Measurements from ENCODE around the gene CHI3L2. TPM values are rescaled to one million over a fixed set of nuclear protein-coding genes. Genes with fewer than 3 reads are reported as not detected.
"Not testable (repeated sequence)": the region's sequence is repeated elsewhere in the genome, so short reads cannot be mapped to it uniquely, and the experiment has no call there.

CHI3L2 gene
- total RNA-seq, 3 donors from 2014 or later (not counting 1 experiment from before 2014, with no cell fraction given): 13.5 to 21.1 (median 17.0) TPM

- Histone ChIP-seq H3K4me1 (ENCODE audit: control insufficient read depth, insufficient read depth, low read length) (peaks cover 73% of the 10 kb centered on the region), H3K36me3 (ENCODE audit: control insufficient read depth, insufficient read depth, low read length) (no peaks in the 10 kb centered on the region), H3K9me3 (ENCODE audit: control insufficient read depth, insufficient read depth, low read length) (no peaks in the 10 kb centered on the region), H3K27ac (ENCODE audit: low read length) (peak overlapping the region; percentile 80), H3K27me3 (ENCODE audit: control insufficient read depth, insufficient read depth, low read length) (no peaks in the 10 kb centered on the region), H3K4me3 (ENCODE audit: low read length) (no peak overlapping the region)
- Mint-ChIP-seq H3K9me3 (peaks cover 2 to 3% of the 10 kb centered on the region in 2 donors), H3K36me3 (no peaks in the 10 kb centered on the region), H3K27me3 (ENCODE audit: low read depth in 2 of 2) (peaks cover 0 to 5% of the 10 kb centered on the region in 2 donors), H3K4me1 (peaks cover 71 to 72% of the 10 kb centered on the region in 2 donors), H3K27ac (peak overlapping the region; percentile 94 to 95), H3K4me3 (peak overlapping the region; percentile 86)
- ATAC-seq (no peak), DNase-seq (peak in 1 of 2 donors; percentile 67)
- intact Hi-C loops (cut with micrococcal nuclease): loop anchor here (1.0 to 10.0 kb wide), 6 partner anchors 11 to 540 kb away; partner anchors contain the start of genes CEPT1, DRAM2, KCNA3 and LRIF1
- no peak for TF ChIP-seq CTCF (IDR thresholded peaks at IDR 0.05)
- WGBS (ENCODE audit: insufficient coverage): 11% methylated on average over 7 of the region's 7 CpGs
These were observed 12.6 kb upstream of the CHI3L2 start for GRCh38 chr1:111214884-111215283.

DNA sequence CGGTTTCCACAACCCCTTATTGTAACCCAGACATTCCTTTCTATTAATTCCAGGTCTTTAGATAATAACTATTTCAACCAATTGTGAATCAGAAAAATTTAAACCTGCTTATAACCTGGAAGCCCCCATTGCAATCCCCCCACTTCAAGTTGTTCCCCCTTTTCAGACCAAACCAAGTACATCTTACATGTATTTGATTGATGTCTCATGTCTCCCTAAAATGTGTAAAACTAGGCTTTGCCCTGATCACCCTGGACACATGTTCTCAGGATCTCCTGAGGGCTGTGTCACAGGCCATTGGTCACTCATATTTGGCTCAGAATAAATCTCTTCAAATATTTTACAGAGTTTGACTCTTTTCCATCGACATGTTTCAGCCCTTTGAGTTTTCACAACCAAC, 12.2 kb upstream of the CHI3L2 start:
- H3K36me3 ChIP-seq (ENCODE audit: control insufficient read depth, insufficient read depth, low read length); H3K9me3 ChIP-seq (ENCODE audit: control insufficient read depth, insufficient read depth, low read length); H3K27me3 ChIP-seq (ENCODE audit: control insufficient read depth, insufficient read depth, low read length); H3K27me3 Mint-ChIP-seq (ENCODE audit: low read depth in 2 of 2); H3K9me3 Mint-ChIP-seq; H3K4me3 ChIP-seq (ENCODE audit: low read length); H3K36me3 Mint-ChIP-seq; ATAC-seq: not testable (repeated sequence)
- Mint-ChIP-seq H3K4me1 (peaks cover 75 to 76% of the 10 kb centered on the region in 2 donors), H3K27ac (peak overlapping the region; percentile 94 to 95), H3K4me3 (peak overlapping the region; percentile 86)
- 80% methylated on average over 1 of the region's 2 CpGs for WGBS (ENCODE audit: insufficient coverage)
- Histone ChIP-seq H3K4me1 (ENCODE audit: control insufficient read depth, insufficient read depth, low read length) (peaks cover 77% of the 10 kb centered on the region), H3K27ac (ENCODE audit: low read length) (peak overlapping the region; percentile 80)
- intact Hi-C loops (cut with micrococcal nuclease): loop anchor here (1.0 to 10.0 kb wide), 6 partner anchors 11 to 540 kb away; partner anchors contain the start of genes CEPT1, DRAM2, KCNA3 and LRIF1
- DNase-seq: peak in 1 of 2 donors; percentile 30

DNA sequence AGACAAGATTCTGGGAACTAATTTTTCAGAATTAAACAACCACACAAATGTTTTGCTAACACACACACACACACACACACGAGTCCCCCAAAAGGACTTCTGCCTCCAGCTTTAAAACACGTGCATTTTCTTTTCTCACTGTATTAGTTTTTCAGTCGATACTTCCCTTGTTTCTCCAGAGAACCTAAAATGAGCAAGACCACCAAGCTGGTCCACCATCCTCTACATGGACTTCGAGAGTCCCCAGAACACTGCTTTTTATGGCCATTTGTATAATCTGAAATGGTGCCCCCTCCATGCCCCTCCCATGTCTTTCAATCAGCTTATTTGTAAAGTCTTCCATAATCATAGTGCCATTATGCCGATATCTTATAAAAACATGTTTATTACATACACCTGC, 10.8 kb upstream of the CHI3L2 start:
- Mint-ChIP-seq H3K36me3 (no peaks in the 10 kb centered on the region), H3K27me3 (ENCODE audit: low read depth in 2 of 2) (peaks cover 0 to 5% of the 10 kb centered on the region in 2 donors), H3K27ac (peak overlapping the region; percentile 94 to 95), H3K4me3 (peak overlapping the region; percentile 86), H3K4me1 (peaks cover 90 to 91% of the 10 kb centered on the region in 2 donors), H3K9me3 (peaks cover 2 to 3% of the 10 kb centered on the region in 2 donors)
- intact Hi-C loops (cut with micrococcal nuclease): loop anchor here (2.0 to 10.0 kb wide), 7 partner anchors 16 to 542 kb away; partner anchors contain the start of genes CEPT1, DENND2D, DRAM2 and KCNA3
- TF ChIP-seq CTCF (IDR thresholded peaks at IDR 0.05): no peak
- Histone ChIP-seq H3K4me1 (ENCODE audit: control insufficient read depth, insufficient read depth, low read length) (peaks cover 92% of the 10 kb centered on the region), H3K36me3 (ENCODE audit: control insufficient read depth, insufficient read depth, low read length) (no peaks in the 10 kb centered on the region), H3K9me3 (ENCODE audit: control insufficient read depth, insufficient read depth, low read length) (no peaks in the 10 kb centered on the region), H3K27me3 (ENCODE audit: control insufficient read depth, insufficient read depth, low read length) (no peaks in the 10 kb centered on the region), H3K27ac (ENCODE audit: low read length) (peak overlapping the region; percentile 80), H3K4me3 (ENCODE audit: low read length) (no peak overlapping the region)
- ATAC-seq (no peak), DNase-seq (no peak)
- 42% methylated on average over 5 of the region's 5 CpGs for WGBS (ENCODE audit: insufficient coverage)

DNA sequence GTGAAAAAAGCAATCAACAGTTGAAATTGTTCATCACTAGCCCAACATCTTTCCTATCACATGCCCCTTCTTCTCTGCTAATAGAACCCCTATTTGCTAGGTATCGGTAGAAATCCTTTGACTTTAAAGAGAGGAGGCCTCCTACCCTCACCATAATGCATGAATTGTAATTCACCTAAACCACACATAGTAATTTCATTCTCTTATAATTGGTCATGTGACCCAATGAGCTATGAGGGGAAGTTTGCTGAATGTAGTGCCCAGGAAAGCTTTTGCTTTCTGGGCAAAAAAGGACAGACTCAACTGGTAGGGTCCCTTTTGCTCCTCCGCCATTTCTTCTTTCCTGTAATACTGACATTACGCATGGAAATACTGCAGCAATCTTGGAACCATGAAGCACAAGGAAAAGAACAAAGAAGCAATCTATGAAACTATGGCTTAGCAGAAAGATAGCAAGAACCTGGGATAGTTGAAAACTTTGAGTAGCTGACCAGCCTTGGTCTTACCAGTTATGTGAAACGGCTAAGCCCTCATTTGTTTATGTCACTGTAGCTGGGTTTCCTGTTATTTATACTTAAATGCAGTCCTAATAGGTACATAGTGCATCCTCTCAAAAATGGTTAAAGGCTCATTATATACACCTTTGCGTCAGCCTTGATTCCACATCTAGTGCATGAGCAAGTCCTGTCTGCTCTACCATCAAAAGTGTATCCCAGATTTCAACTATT, 10.2 kb upstream of the CHI3L2 start:
- 46% methylated on average over 5 of the region's 5 CpGs for WGBS (ENCODE audit: insufficient coverage)
- intact Hi-C loops (cut with micrococcal nuclease): loop anchor here (2.0 to 10.0 kb wide), 7 partner anchors 17 to 543 kb away; partner anchors contain the start of genes CEPT1, DENND2D, DRAM2 and KCNA3
- peak in 1 of 2 donors; percentile 42 for DNase-seq

More for the DNA sequence above, 10.2 kb upstream of the CHI3L2 start:
- no peak overlapping the region for H3K4me3 ChIP-seq (ENCODE audit: low read length)
- H3K4me3 Mint-ChIP-seq: peak overlapping the region; percentile 86
- no peaks in the 10 kb centered on the region for H3K36me3 Mint-ChIP-seq
- H3K9me3 ChIP-seq (ENCODE audit: control insufficient read depth, insufficient read depth, low read length): no peaks in the 10 kb centered on the region
- no peak for ATAC-seq
- peak overlapping the region; percentile 94 to 95 for H3K27ac Mint-ChIP-seq
- peak overlapping the region; percentile 80 for H3K27ac ChIP-seq (ENCODE audit: low read length)
- TF ChIP-seq CTCF (IDR thresholded peaks at IDR 0.05): no peak
- H3K36me3 ChIP-seq (ENCODE audit: control insufficient read depth, insufficient read depth, low read length): no peaks in the 10 kb centered on the region
- peaks cover 98% of the 10 kb centered on the region for H3K4me1 ChIP-seq (ENCODE audit: control insufficient read depth, insufficient read depth, low read length)
- no peaks in the 10 kb centered on the region for H3K27me3 ChIP-seq (ENCODE audit: control insufficient read depth, insufficient read depth, low read length)
- H3K4me1 Mint-ChIP-seq: peaks cover 96 to 97% of the 10 kb centered on the region in 2 donors
- H3K27me3 Mint-ChIP-seq (ENCODE audit: low read depth in 2 of 2): peaks cover 0 to 5% of the 10 kb centered on the region in 2 donors
- peaks cover 2 to 3% of the 10 kb centered on the region in 2 donors for H3K9me3 Mint-ChIP-seq

Data from natural killer cell (primary cell).